HL-60 (cell line): ENCODE measurements around the gene P2RY6.

Experiments used
- POLR2AphosphoS5 ChIP-seq: IDR thresholded peaks from 2 replicates; pipeline ENCODE4 v1.6.1; 2012; ENCODE audit warnings: low read depth
- REST ChIP-seq: IDR thresholded peaks from 2 replicates; pipeline ENCODE4 v1.6.1; 2012; ENCODE audit warnings: low read depth; ENCODE audit not compliant: insufficient replicate concordance
- SPI1 ChIP-seq: IDR thresholded peaks from 2 replicates; pipeline ENCODE4 v1.6.1; 2012; ENCODE audit warnings: low read depth, mild to moderate bottlenecking, borderline replicate concordance
- TF ChIP-seq, protein P1 (sequence below): IDR thresholded peaks from one replicate; pipeline ENCODE4 v1.5.1; 2011; ENCODE audit warnings: low read length, control low read depth, inconsistent platforms; ENCODE audit not compliant: insufficient read depth

GRCh38 chr11:73229896-73230875, 42.0 kb upstream of the P2RY6 start:
- TF ChIP-seq, protein P1, sequence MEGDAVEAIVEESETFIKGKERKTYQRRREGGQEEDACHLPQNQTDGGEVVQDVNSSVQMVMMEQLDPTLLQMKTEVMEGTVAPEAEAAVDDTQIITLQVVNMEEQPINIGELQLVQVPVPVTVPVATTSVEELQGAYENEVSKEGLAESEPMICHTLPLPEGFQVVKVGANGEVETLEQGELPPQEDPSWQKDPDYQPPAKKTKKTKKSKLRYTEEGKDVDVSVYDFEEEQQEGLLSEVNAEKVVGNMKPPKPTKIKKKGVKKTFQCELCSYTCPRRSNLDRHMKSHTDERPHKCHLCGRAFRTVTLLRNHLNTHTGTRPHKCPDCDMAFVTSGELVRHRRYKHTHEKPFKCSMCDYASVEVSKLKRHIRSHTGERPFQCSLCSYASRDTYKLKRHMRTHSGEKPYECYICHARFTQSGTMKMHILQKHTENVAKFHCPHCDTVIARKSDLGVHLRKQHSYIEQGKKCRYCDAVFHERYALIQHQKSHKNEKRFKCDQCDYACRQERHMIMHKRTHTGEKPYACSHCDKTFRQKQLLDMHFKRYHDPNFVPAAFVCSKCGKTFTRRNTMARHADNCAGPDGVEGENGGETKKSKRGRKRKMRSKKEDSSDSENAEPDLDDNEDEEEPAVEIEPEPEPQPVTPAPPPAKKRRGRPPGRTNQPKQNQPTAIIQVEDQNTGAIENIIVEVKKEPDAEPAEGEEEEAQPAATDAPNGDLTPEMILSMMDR = no peak
- TF ChIP-seq POLR2AphosphoS5 = no peak
- no peak for TF ChIP-seq SPI1
- no peak for TF ChIP-seq REST
